Measurements from ENCODE around the gene GLIPR2. TPM values are rescaled to one million over a fixed set of nuclear protein-coding genes. Genes with fewer than 3 reads are reported as not detected.

GLIPR2 gene
- total RNA-seq, 2 donors from 2014 or later, result 26.0 to 33.3 TPM

GRCh38 chr9:36213387-36213786 lies 76.9 kb downstream of the GLIPR2 start:
- intact Hi-C loops (cut with DNase I, micrococcal nuclease), result no loop called here
- ATAC-seq, result peak; percentile 7
- no peak for DNase-seq

Other genes with a start within 250 kb of the GLIPR2 start
- gene HRCT1, start 230.5 kb upstream of the GLIPR2 start, total RNA-seq, result 10 to 100 TPM; 17.4 to 58.7 TPM
- 1 to 10 TPM; 1.3 to 2.1 TPM for gene SPAAR, start 227.2 kb upstream of the GLIPR2 start, total RNA-seq
- gene OR2S2, start 178.6 kb upstream of the GLIPR2 start, total RNA-seq, result not detected
- 1 to 10 TPM; 2.9 to 4.7 TPM for gene RECK, start 99.8 kb upstream of the GLIPR2 start, total RNA-seq
- gene CCIN, start 32.7 kb downstream of the GLIPR2 start, total RNA-seq, result under 1 TPM in 1 of 2 donors, not detected in 1; 0.25 TPM
- 100 to 1,000 TPM; 200 to 205 TPM for gene CLTA, start 54.2 kb downstream of the GLIPR2 start, total RNA-seq
- 100 to 1,000 TPM in 1 of 2 donors, 10 to 100 TPM in 1; 94.0 to 196 TPM for gene GNE, start 121.7 kb downstream of the GLIPR2 start, total RNA-seq